ENCODE measurements around the gene BHMT2. TPM values are rescaled to one million over a fixed set of nuclear protein-coding genes. Genes with fewer than 3 reads are reported as not detected.
A peak's percentile ranks its signal among the peaks of the same experiment; 100 is the strongest.

The BHMT2 gene
- total and polyA plus RNA-seq, 2 of the 13 experiments (the other 11 are each of a cell fraction or from before 2014, with no cell fraction given): 13.8 to 18.8 TPM

DNA sequence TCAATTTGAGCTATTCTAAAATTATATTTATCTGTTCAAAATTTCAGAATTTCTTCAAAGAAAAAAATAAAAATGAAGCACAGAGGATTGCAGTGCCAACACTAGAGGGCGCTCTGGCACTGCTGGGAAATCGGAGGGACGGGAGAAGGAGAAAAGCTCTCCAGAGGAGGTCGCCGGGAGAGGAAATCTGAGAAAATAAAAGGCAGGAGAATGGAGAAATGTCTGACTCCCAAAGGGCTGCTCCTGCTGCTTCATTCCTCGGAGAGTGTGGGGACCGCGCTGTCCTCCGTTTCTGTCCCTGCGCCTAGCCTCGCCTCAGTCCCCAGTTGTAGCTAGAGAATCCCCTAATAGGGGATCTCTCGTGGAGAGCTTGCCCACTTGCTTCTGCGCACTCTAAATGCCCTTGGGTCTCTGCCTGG lies 44.5 kb upstream of the BHMT2 start:
- no peaks in the 10 kb centered on the region for H3K79me2 ChIP-seq (ENCODE audit: insufficient read depth, low read length)
- H3K9ac ChIP-seq (ENCODE audit: insufficient read depth, low read depth, low read length): no peak overlapping the region
- H3K27me3 ChIP-seq (ENCODE audit: control insufficient read depth in 1 of 2, insufficient read depth in 2 of 2, low read length in 2 of 2): no peaks in the 10 kb centered on the region
- H3K4me1 ChIP-seq (ENCODE audit: insufficient read depth, low read length): peaks cover 39% of the 10 kb centered on the region
- no peak overlapping the region for H3K27ac ChIP-seq (ENCODE audit: extremely low read length, insufficient read depth, low read length)
- ATAC-seq: peak; percentile 71
- H3K4me2 ChIP-seq (ENCODE audit: low read depth, low read length): no peak overlapping the region
- H3K4me3 ChIP-seq (replicated peaks in 1 of 3; ENCODE audit: insufficient read depth in 1 of 3, low read depth in 2 of 3, low read length in 3 of 3): no peak overlapping the region
- in situ Hi-C loops (cut with HindIII; ENCODE audit: extremely low pct_ligation_motif_present, low pct_unique_long_range_greater_than_20kb) (loop anchor here (5.0 kb wide), 1 partner anchor 107 kb away; no protein-coding TSS in a partner anchor), intact Hi-C loops (cut with micrococcal nuclease; ENCODE audit: unreplicated experiment) (loop anchor here (1.0 to 10.0 kb wide), 5 partner anchors 85 to 440 kb away; no protein-coding TSS in a partner anchor)
- H2AFZ ChIP-seq (ENCODE audit: low read length): no peak overlapping the region
- no peaks in the 10 kb centered on the region for H3K36me3 ChIP-seq (replicated peaks in 1 of 2; ENCODE audit: control insufficient read depth in 1 of 2, insufficient read depth in 2 of 2, low read length in 2 of 2)
- DNase-seq (ENCODE audit: low spot score): peak; percentile 41
- WGBS (ENCODE audit: low lambda C conversion rate): 52% methylated on average over 13 of the region's 13 CpGs
- BruUV-seq (replicated peaks): no TSS peak
- ChIA-PET POLR2A (interaction anchor here (0.9 to 1.5 kb wide), 3 partner anchors 39 to 108 kb away, joined by 3 to 11 read pairs (median 4); partner anchors contain the start of genes ARSB, BHMT2 and DMGDH), CTCF (ENCODE audit: low intra/inter-chr PET ratio, low total read pairs) (interaction anchor here (1.8 to 2.4 kb wide), 3 partner anchors 85 to 175 kb away, joined by 8 to 53 read pairs (median 17); no protein-coding TSS in a partner anchor)
- no peaks in the 10 kb centered on the region for H3K9me3 ChIP-seq (ENCODE audit: low read length)
- H4K20me1 ChIP-seq (ENCODE audit: insufficient read depth, low read length): no peaks in the 10 kb centered on the region
- peak; percentile 50 for FAIRE-seq
- no peak for TF ChIP-seq SOX6 (IDR thresholded peaks at IDR 0.05)
- 0 out of 2 replicates have a peak, but pooled peaks have one; percentile 17 for TF ChIP-seq SOX6 (CRISPR knock-in tag; IDR thresholded peaks at IDR 0.05)
- TF ChIP-seq TCF12 (IDR thresholded peaks at IDR 0.05): no peak
- no peak for TF ChIP-seq TCF12 (CRISPR knock-in tag; IDR thresholded peaks at IDR 0.05)
- no peak for TF ChIP-seq ZBTB7B (CRISPR knock-in tag; IDR thresholded peaks at IDR 0.05)
- TF ChIP-seq ZNF724P (CRISPR knock-in tag; IDR thresholded peaks at IDR 0.05; ENCODE audit: borderline replicate concordance): no peak
- TF ChIP-seq ZNF598 (CRISPR knock-in tag; IDR thresholded peaks at IDR 0.05; ENCODE audit: borderline replicate concordance): 0 out of 2 replicates have a peak, but pooled peaks have one; percentile 42
- no peak for TF ChIP-seq ZFP62 (CRISPR knock-in tag; IDR thresholded peaks at IDR 0.05)
- peak; percentile 88 for TF ChIP-seq RAD21 (CRISPR knock-in tag; IDR thresholded peaks at IDR 0.05)
- no peak for TF ChIP-seq TRAFD1 (CRISPR knock-in tag; IDR thresholded peaks at IDR 0.05; ENCODE audit: borderline replicate concordance)
- TF ChIP-seq SAFB2 (CRISPR knock-in tag; IDR thresholded peaks at IDR 0.05; ENCODE audit: borderline replicate concordance, low read depth): no peak
- no peak for TF ChIP-seq KLF9 (CRISPR knock-in tag; IDR thresholded peaks at IDR 0.05; ENCODE audit: low read depth)
- no peak for TF ChIP-seq TBP (CRISPR knock-in tag; IDR thresholded peaks at IDR 0.05)
- no peak for TF ChIP-seq E2F5 (CRISPR knock-in tag; conservative IDR thresholded peaks at IDR 0.05)
- no peak for TF ChIP-seq HNF4G (IDR thresholded peaks at IDR 0.05; ENCODE audit: borderline replicate concordance, low read depth, low read length)
- TF ChIP-seq HNF4G (CRISPR knock-in tag; IDR thresholded peaks at IDR 0.05; ENCODE audit: borderline replicate concordance, low read depth): no peak
- TF ChIP-seq ZNF800 (CRISPR knock-in tag; IDR thresholded peaks at IDR 0.05): no peak
- TF ChIP-seq ISX (CRISPR knock-in tag; conservative IDR thresholded peaks at IDR 0.05): no peak
- no peak for TF ChIP-seq ZNF251 (CRISPR knock-in tag; IDR thresholded peaks at IDR 0.05)
- TF ChIP-seq MED8 (CRISPR knock-in tag; IDR thresholded peaks at IDR 0.05; ENCODE audit: insufficient replicate concordance): no peak
- TF ChIP-seq ZNF776 (CRISPR knock-in tag; IDR thresholded peaks at IDR 0.05): no peak
- peak; percentile 29 for TF ChIP-seq TEAD3 (CRISPR knock-in tag; optimal IDR thresholded peaks at IDR 0.05; ENCODE audit: borderline replicate concordance)
- TF ChIP-seq ZFP1 (CRISPR knock-in tag; IDR thresholded peaks at IDR 0.05): no peak
- no peak for TF ChIP-seq CHD2 (IDR thresholded peaks at IDR 0.05; ENCODE audit: low read depth, low read length)
